ENCODE results near the gene LCLAT1. TPM values are rescaled to one million over a fixed set of nuclear protein-coding genes. Genes with fewer than 3 reads are reported as not detected.
A peak's percentile ranks its signal among the peaks of the same experiment; 100 is the strongest.

The LCLAT1 gene
- total and polyA plus RNA-seq, 4 donors, result 2.4 to 14.6 (median 10.7) TPM

DNA sequence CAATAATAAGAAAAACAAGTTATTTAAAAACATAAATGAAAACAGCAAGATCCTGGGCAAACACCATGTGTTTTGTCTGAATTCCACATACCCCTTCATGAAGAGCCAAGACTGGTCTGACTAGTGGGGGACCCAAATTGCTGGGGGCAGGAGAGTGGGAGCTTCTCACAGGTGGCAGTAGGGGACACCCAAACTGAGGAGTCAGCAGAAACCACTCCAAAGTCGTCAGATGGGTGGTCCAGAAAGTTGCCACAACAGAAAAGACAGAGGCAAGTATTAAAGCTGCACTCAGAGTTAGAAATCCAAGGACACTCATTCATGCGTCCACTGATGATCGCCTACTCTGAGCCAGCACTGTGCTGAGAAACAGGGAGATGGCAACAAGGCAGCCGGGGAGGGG lies 12.3 kb upstream of the LCLAT1 start:
- no peak for DNase-seq (ENCODE audit: low spot score)
- 94% methylated on average over 4 of the region's 4 CpGs for WGBS
- Histone ChIP-seq H3K4me3 (ENCODE audit: low read depth in 1 of 3, low read length in 3 of 3) (no peak overlapping the region), H3K27ac (ENCODE audit: low read depth in 1 of 2, low read length in 2 of 2) (no peak overlapping the region), H3K27me3 (ENCODE audit: control insufficient read depth in 4 of 4, insufficient read depth in 4 of 4, low read length in 3 of 4) (no peaks in the 10 kb centered on the region), H3K9me3 (ENCODE audit: control insufficient read depth in 4 of 4, low read length in 3 of 4) (no peaks in the 10 kb centered on the region), H3K9ac (ENCODE audit: low read depth in 1 of 2, low read length in 2 of 2) (no peak overlapping the region), H3K36me3 (ENCODE audit: control insufficient read depth in 4 of 4, insufficient read depth in 3 of 4, low read depth in 1 of 4, low read length in 3 of 4) (no peaks in the 10 kb centered on the region), H3K4me1 (ENCODE audit: control insufficient read depth in 4 of 4, insufficient read depth in 4 of 4, low read length in 3 of 4) (no peaks in the 10 kb centered on the region)
- TF ChIP-seq, protein P1, sequence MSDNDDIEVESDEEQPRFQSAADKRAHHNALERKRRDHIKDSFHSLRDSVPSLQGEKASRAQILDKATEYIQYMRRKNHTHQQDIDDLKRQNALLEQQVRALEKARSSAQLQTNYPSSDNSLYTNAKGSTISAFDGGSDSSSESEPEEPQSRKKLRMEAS (IDR thresholded peaks at IDR 0.05), result no peak
- TF ChIP-seq ATF3 (IDR thresholded peaks at IDR 0.05) (no peak), HNF4G (IDR thresholded peaks at IDR 0.05) (no peak), ZBTB33 (IDR thresholded peaks at IDR 0.05) (no peak), FOXA2 (IDR thresholded peaks at IDR 0.05) (no peak), JUND (IDR thresholded peaks at IDR 0.05) (no peak), RAD21 (IDR thresholded peaks at IDR 0.05) (no peak), FOXA1 (IDR thresholded peaks at IDR 0.05) (no peak), NR2F2 (IDR thresholded peaks at IDR 0.05) (no peak)
- TF ChIP-seq, protein P2, sequence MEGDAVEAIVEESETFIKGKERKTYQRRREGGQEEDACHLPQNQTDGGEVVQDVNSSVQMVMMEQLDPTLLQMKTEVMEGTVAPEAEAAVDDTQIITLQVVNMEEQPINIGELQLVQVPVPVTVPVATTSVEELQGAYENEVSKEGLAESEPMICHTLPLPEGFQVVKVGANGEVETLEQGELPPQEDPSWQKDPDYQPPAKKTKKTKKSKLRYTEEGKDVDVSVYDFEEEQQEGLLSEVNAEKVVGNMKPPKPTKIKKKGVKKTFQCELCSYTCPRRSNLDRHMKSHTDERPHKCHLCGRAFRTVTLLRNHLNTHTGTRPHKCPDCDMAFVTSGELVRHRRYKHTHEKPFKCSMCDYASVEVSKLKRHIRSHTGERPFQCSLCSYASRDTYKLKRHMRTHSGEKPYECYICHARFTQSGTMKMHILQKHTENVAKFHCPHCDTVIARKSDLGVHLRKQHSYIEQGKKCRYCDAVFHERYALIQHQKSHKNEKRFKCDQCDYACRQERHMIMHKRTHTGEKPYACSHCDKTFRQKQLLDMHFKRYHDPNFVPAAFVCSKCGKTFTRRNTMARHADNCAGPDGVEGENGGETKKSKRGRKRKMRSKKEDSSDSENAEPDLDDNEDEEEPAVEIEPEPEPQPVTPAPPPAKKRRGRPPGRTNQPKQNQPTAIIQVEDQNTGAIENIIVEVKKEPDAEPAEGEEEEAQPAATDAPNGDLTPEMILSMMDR (IDR thresholded peaks at IDR 0.05; ENCODE audit: low read depth, low read length, missing input control), result no peak
- TF ChIP-seq, protein P3, sequence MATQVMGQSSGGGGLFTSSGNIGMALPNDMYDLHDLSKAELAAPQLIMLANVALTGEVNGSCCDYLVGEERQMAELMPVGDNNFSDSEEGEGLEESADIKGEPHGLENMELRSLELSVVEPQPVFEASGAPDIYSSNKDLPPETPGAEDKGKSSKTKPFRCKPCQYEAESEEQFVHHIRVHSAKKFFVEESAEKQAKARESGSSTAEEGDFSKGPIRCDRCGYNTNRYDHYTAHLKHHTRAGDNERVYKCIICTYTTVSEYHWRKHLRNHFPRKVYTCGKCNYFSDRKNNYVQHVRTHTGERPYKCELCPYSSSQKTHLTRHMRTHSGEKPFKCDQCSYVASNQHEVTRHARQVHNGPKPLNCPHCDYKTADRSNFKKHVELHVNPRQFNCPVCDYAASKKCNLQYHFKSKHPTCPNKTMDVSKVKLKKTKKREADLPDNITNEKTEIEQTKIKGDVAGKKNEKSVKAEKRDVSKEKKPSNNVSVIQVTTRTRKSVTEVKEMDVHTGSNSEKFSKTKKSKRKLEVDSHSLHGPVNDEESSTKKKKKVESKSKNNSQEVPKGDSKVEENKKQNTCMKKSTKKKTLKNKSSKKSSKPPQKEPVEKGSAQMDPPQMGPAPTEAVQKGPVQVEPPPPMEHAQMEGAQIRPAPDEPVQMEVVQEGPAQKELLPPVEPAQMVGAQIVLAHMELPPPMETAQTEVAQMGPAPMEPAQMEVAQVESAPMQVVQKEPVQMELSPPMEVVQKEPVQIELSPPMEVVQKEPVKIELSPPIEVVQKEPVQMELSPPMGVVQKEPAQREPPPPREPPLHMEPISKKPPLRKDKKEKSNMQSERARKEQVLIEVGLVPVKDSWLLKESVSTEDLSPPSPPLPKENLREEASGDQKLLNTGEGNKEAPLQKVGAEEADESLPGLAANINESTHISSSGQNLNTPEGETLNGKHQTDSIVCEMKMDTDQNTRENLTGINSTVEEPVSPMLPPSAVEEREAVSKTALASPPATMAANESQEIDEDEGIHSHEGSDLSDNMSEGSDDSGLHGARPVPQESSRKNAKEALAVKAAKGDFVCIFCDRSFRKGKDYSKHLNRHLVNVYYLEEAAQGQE (IDR thresholded peaks at IDR 0.05), result no peak

DNA sequence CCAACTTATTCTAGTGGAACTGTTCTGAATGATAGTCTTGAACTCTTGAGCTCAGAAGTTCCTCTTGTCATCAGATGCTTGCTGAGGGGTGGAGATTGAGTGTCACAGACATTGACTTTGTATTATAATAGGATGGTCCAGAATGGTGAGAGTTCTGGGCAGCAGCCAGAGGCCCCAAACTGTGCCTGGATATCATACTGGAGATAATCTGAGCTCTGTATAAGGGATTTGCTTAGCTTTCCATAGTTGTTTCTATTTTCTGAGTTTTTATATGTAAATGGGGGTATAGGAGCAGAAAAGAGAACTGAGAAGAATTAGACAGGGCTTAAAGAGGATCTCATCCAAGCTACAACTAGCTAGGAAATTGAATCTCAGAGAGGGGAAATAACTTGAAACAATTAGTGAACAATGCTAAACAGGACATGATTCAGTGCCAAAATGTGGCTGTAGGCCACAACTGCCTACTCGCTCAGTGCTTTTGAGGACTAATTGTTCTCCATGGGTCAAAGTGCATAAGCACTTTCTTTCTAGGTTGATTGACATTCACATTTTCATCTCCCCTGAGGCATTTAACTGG lies 10.1 kb upstream of the LCLAT1 start:
- H3K27ac ChIP-seq (ENCODE audit: low read depth in 1 of 2, low read length in 2 of 2), result no peak overlapping the region
- no peaks in the 10 kb centered on the region for H3K36me3 ChIP-seq (ENCODE audit: control insufficient read depth in 4 of 4, insufficient read depth in 3 of 4, low read depth in 1 of 4, low read length in 3 of 4)
- no peak overlapping the region for H3K9ac ChIP-seq (ENCODE audit: low read depth in 1 of 2, low read length in 2 of 2)
- TF ChIP-seq NR2F2 (IDR thresholded peaks at IDR 0.05) (peak; percentile 17), TAF1 (conservative IDR thresholded peaks at IDR 0.05) (no peak)
- no peaks in the 10 kb centered on the region for H3K4me1 ChIP-seq (ENCODE audit: control insufficient read depth in 4 of 4, insufficient read depth in 4 of 4, low read length in 3 of 4)
- H3K27me3 ChIP-seq (ENCODE audit: control insufficient read depth in 4 of 4, insufficient read depth in 4 of 4, low read length in 3 of 4), result no peaks in the 10 kb centered on the region
- no peak overlapping the region for H3K4me3 ChIP-seq (ENCODE audit: low read depth in 1 of 3, low read length in 3 of 3)
- H3K9me3 ChIP-seq (ENCODE audit: control insufficient read depth in 4 of 4, low read length in 3 of 4), result no peaks in the 10 kb centered on the region
- DNase-seq (ENCODE audit: low spot score), result no peak
- WGBS, result 74% methylated on average over 1 of the region's 1 CpG
